DND-41 (cell line): ENCODE measurements around the gene UCN3.

Experiments
- CTCF ChIP-seq: IDR thresholded peaks from 2 replicates; pipeline ENCODE4 v1.5.1; 2012; ENCODE audit warnings: borderline replicate concordance, low read length, moderate library complexity, mild to moderate bottlenecking; ENCODE audit not compliant: poor library complexity, severe bottlenecking; ENCODE audit errors: extremely low read depth
- EZH2 ChIP-seq: IDR thresholded peaks from 3 replicates; pipeline ENCODE4 v1.6.1; 2012; ENCODE audit warnings: borderline replicate concordance, low read depth, mild to moderate bottlenecking, moderate library complexity, low read length, inconsistent platforms; ENCODE audit not compliant: severe bottlenecking

GRCh38 chr10:5362873-5363272 is 1.9 kb upstream of the UCN3 start:
- TF ChIP-seq CTCF = no peak
- no peak for TF ChIP-seq EZH2
